Subcutaneous adipose tissue (tissue), 4 donors: Measurements from ENCODE around the gene FOXP1. TPM values are rescaled to one million over a fixed set of nuclear protein-coding genes. Genes with fewer than 3 reads are reported as not detected.

Experiments used
- CTCF ChIP-seq: fragments of 450-650 bp; IDR thresholded peaks from one replicate; pipeline ENCODE4 v1.5.1; 2016; ENCODE audit warnings: low read depth, mild to moderate bottlenecking, control low read depth, antibody characterized with exemption, moderate library complexity
- total RNA-seq, 4 donors: library from RNA; depleted of rRNA; stranded (reverse); fragments of >200 nt; gene quantifications; one replicate each; pipeline ENCODE4 v1.1.0, GENCODE V29; 2016

Gene FOXP1
- total RNA-seq, 4 donors from 2014 or later = 70.5 to 96.7 (median 88.0) TPM

GRCh38 chr3:71468311-71469137 is 115.0 kb downstream of the FOXP1 start:
- no peak for TF ChIP-seq CTCF

- no peak for TF ChIP-seq CTCF
Observed at GRCh38 chr3:71466483-71466882, 117.0 kb downstream of the FOXP1 start.

- TF ChIP-seq CTCF = no peak
Observed at GRCh38 chr3:71465371-71466036, 118.0 kb downstream of the FOXP1 start.

GRCh38 chr3:71464613-71465012 is 118.9 kb downstream of the FOXP1 start:
- TF ChIP-seq CTCF = no peak

- TF ChIP-seq CTCF = no peak
Observed at GRCh38 chr3:71463617-71464016, 119.9 kb downstream of the FOXP1 start.

- no peak for TF ChIP-seq CTCF
Observed at GRCh38 chr3:71462586-71462985, 120.9 kb downstream of the FOXP1 start.

GRCh38 chr3:71461749-71462483 is 121.6 kb downstream of the FOXP1 start:
- TF ChIP-seq CTCF = no peak
